HCT116 (cell line): Measurements from ENCODE around the gene KRT15. TPM values are rescaled to one million over a fixed set of nuclear protein-coding genes. Genes with fewer than 3 reads are reported as not detected.

Experiments
- ATAC-seq: fragments of 200-7000 bp; cut with Tn5 transposase; 2 replicates; pipeline ENCODE4 v1.9.1; 2020; ENCODE audit warnings: mild to moderate bottlenecking, moderate library complexity
- BruUV-seq: library from RNA; stranded (reverse); fragments of 400-500 nt; replicated peaks from 2 replicates; lab custom pipeline; 2021; lab: Mats Ljungman, UMichigan
- CTCF ChIA-PET: fragments of 300-600 bp; sonication (Branson Sonifier 250); formaldehyde crosslinking; loops from one replicate; lab custom pipeline; 2021; ENCODE audit warnings: antibody characterized with exemption; lab: Charles Lee
- POLR2A ChIA-PET: fragments of 300-600, 350-600 bp; sonication (Branson Sonifier 250); formaldehyde crosslinking; loops from one replicate; lab custom pipeline; 2021; ENCODE audit warnings: antibody characterized with exemption; lab: Charles Lee
- RAD21 ChIA-PET, 2 experiments: fragments of 300-600 bp; sonication (Branson Sonifier 250); formaldehyde crosslinking; loops; one replicate each; lab custom pipeline; 2023; ENCODE audit warnings: low total read pairs in 2 of 2; ENCODE audit not compliant: uncharacterized antibody in 2 of 2, unreplicated experiment in 2 of 2, low non-redundant PET in 1 of 2; lab: Charles Lee
- DNase-seq: peaks from one replicate; pipeline ENCODE4 v3.0.0-alpha.2; 2010; ENCODE audit warnings: low read depth, low spot score
- H2AFZ ChIP-seq: fragments of 200-600 bp; shearing (Covaris generic), sonication (generic); 2 replicates; pipeline ENCODE4 v1.6.1; 2017; ENCODE audit warnings: low read depth, mixed run types, mixed read lengths, antibody characterized with exemption, low read length; ENCODE audit not compliant: poor library complexity, severe bottlenecking
- H3K27ac ChIP-seq: 2 replicates; pipeline ENCODE4 v1.5.1; 2012; ENCODE audit warnings: low read depth, low read length
- H3K27me3 ChIP-seq: fragments of 200-600 bp; sonication (generic); 2 replicates; pipeline ENCODE4 v1.6.1; 2016; ENCODE audit warnings: mixed run types, low read length, mixed read lengths; ENCODE audit not compliant: insufficient read depth
- H3K36me3 ChIP-seq, 2 experiments: fragments of 200-500 bp in 1 of 2; fragments of 200-600 bp in 1 of 2; sonication (Bioruptor generic) in 1 of 2; sonication (generic) in 1 of 2; 2 replicates each; pipeline versions ENCODE4 v1.5.1 to v1.6.1; 2014 to 2016; ENCODE audit warnings: low read length in 2 of 2, inconsistent platforms in 1 of 2, mixed read lengths in 1 of 2, mixed run types in 1 of 2; ENCODE audit not compliant: insufficient read depth in 2 of 2, control insufficient read depth in 1 of 2
- H3K4me1 ChIP-seq, 2 experiments: fragments of 200-600 bp in 1 of 2; sonication (generic) in 1 of 2; 2 replicates each; pipeline versions ENCODE4 v1.5.1 to v1.6.1; 2012 to 2017; ENCODE audit warnings: low read length in 2 of 2, inconsistent platforms in 1 of 2, mild to moderate bottlenecking in 1 of 2, mixed read lengths in 1 of 2, mixed run types in 1 of 2, moderate library complexity in 1 of 2; ENCODE audit not compliant: insufficient read depth in 2 of 2, control insufficient read depth in 1 of 2
- H3K4me2 ChIP-seq: fragments of 200-600 bp; sonication (generic); 2 replicates; pipeline ENCODE4 v1.6.1; 2017; ENCODE audit warnings: mixed run types, low read length, mixed read lengths
- H3K4me3 ChIP-seq, 2 experiments: fragments of 200-600 bp in 1 of 2; sonication (generic) in 1 of 2; replicated peaks in 1 of 2; 2 replicates each; pipeline ENCODE4 v1.5.1; 2011 to 2016; ENCODE audit warnings: low read length in 2 of 2, control low read depth in 1 of 2, low read depth in 1 of 2, mild to moderate bottlenecking in 1 of 2, mixed read lengths in 1 of 2, mixed run types in 1 of 2
- H3K79me2 ChIP-seq: fragments of 200-600 bp; sonication (generic); 2 replicates; pipeline ENCODE4 v1.6.1; 2017; ENCODE audit warnings: mild to moderate bottlenecking, mixed run types, low read length, moderate library complexity, mixed read lengths; ENCODE audit not compliant: insufficient read depth
- H3K9ac ChIP-seq: fragments of 200-600 bp; sonication (generic); 2 replicates; pipeline ENCODE4 v1.6.1; 2016; ENCODE audit warnings: low read length, mixed read lengths
- H3K9me2 ChIP-seq: fragments of 200-600 bp; sonication (generic), shearing (Covaris generic); 2 replicates; pipeline ENCODE4 v1.6.1; 2017; ENCODE audit warnings: mixed run types, mild to moderate bottlenecking, moderate library complexity; ENCODE audit not compliant: insufficient read depth
- H3K9me3 ChIP-seq, 2 experiments: fragments of 200-500 bp in 1 of 2; fragments of 200-600 bp in 1 of 2; sonication (Bioruptor generic) in 1 of 2; sonication (generic) in 1 of 2; 2 replicates each; pipeline ENCODE4 v1.6.1; 2014 to 2017; ENCODE audit warnings: low read length in 2 of 2, mixed read lengths in 2 of 2, inconsistent platforms in 1 of 2, low read depth in 1 of 2, mild to moderate bottlenecking in 1 of 2, mixed run types in 1 of 2, moderate library complexity in 1 of 2; ENCODE audit not compliant: control insufficient read depth in 1 of 2, insufficient read depth in 1 of 2
- H4K20me1 ChIP-seq: fragments of 200-600 bp; sonication (generic), shearing (Covaris generic); 2 replicates; pipeline ENCODE4 v1.6.1; 2017; ENCODE audit warnings: mixed run types, mild to moderate bottlenecking, moderate library complexity; ENCODE audit not compliant: insufficient read depth
- CEBPB ChIP-seq: IDR thresholded peaks from 2 replicates; pipeline ENCODE4 v1.6.1; 2012; ENCODE audit warnings: low read depth
- EZH2 ChIP-seq: fragments of 200-600 bp; sonication (generic); IDR thresholded peaks from 2 replicates; pipeline ENCODE4 v1.6.1; 2017; ENCODE audit warnings: antibody characterized with exemption, mixed run types
- POLR2AphosphoS5 ChIP-seq: IDR thresholded peaks from 2 replicates; pipeline ENCODE4 v1.6.1; 2011; ENCODE audit warnings: mild to moderate bottlenecking, low read depth, low read length, moderate library complexity
- REST ChIP-seq: IDR thresholded peaks from 2 replicates; pipeline ENCODE4 v1.6.1; 2012; ENCODE audit warnings: low read depth
- SIN3A ChIP-seq: IDR thresholded peaks from 2 replicates; pipeline ENCODE4 v1.6.1; 2012; ENCODE audit warnings: low read depth
- SP1 ChIP-seq: IDR thresholded peaks from 2 replicates; pipeline ENCODE4 v1.6.1; 2012; ENCODE audit warnings: low read depth
- intact Hi-C: fragments of 100-400 bp; cut with micrococcal nuclease; formaldehyde crosslinking; loops from 2 replicates; pipeline ENCODE4 v1.10.0; 2022
- total RNA-seq: library from RNA; stranded (reverse); gene quantifications from one replicate; pipeline ENCODE4 v1.2.1, GENCODE V29; 2021; ENCODE audit not compliant: unreplicated experiment
- TF ChIP-seq, protein P1 (sequence below): IDR thresholded peaks from 2 replicates; pipeline ENCODE4 v1.6.1; 2011; ENCODE audit warnings: mild to moderate bottlenecking, low read length, moderate library complexity; ENCODE audit not compliant: insufficient replicate concordance; ENCODE audit errors: extremely low read depth

Gene KRT15
- total RNA-seq, 1 experiment from 2014 or later, result 37.1 TPM

- ChIA-PET CTCF (interaction anchor here (3.9 kb wide), 1 partner anchor 38 kb away, joined by 10 read pairs; no protein-coding TSS in a partner anchor), POLR2A (interaction anchor here (1.2 to 2.1 kb wide), 3 partner anchors 10 to 17 kb away, joined by 3 to 7 read pairs (median 4); partner anchors contain the start of gene KRT19), RAD21 (interaction anchor here in 1 of 2 experiments (1.1 kb wide), 1 partner anchor 38 kb away, joined by 3 read pairs; no protein-coding TSS in a partner anchor)
- DNase-seq (no peak), ATAC-seq (peak; percentile 75)
- H3K27ac ChIP-seq, result no peak overlapping the region
- H2AFZ ChIP-seq, result no peak overlapping the region
- H3K4me1 ChIP-seq, result peaks cover 13 to 55% of the 10 kb centered on the region in 2 experiments
- no peaks in the 10 kb centered on the region for H3K79me2 ChIP-seq
- no peaks in the 10 kb centered on the region for H3K9me3 ChIP-seq
- intact Hi-C loops, result no loop called here
- no peaks in the 10 kb centered on the region for H3K9me2 ChIP-seq
- H4K20me1 ChIP-seq, result no peaks in the 10 kb centered on the region
- no peak overlapping the region for H3K4me3 ChIP-seq
- peak overlapping the region; percentile 22; the same call in 1 of the 2 replicates for H3K4me2 ChIP-seq
- TF ChIP-seq REST (no peak), SIN3A (no peak), CEBPB (no peak), EZH2 (no peak), POLR2AphosphoS5 (peak; percentile 23; the same call in 1 of the 2 replicates), SP1 (no peak)
- TF ChIP-seq, protein P1, sequence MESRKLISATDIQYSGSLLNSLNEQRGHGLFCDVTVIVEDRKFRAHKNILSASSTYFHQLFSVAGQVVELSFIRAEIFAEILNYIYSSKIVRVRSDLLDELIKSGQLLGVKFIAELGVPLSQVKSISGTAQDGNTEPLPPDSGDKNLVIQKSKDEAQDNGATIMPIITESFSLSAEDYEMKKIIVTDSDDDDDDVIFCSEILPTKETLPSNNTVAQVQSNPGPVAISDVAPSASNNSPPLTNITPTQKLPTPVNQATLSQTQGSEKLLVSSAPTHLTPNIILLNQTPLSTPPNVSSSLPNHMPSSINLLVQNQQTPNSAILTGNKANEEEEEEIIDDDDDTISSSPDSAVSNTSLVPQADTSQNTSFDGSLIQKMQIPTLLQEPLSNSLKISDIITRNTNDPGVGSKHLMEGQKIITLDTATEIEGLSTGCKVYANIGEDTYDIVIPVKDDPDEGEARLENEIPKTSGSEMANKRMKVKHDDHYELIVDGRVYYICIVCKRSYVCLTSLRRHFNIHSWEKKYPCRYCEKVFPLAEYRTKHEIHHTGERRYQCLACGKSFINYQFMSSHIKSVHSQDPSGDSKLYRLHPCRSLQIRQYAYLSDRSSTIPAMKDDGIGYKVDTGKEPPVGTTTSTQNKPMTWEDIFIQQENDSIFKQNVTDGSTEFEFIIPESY, result no peak
- H3K27me3 ChIP-seq, result no peaks in the 10 kb centered on the region
- BruUV-seq, result no TSS peak
- peak overlapping the region; percentile 1; the same call in 1 of the 2 replicates for H3K9ac ChIP-seq
- 0 out of 4 replicates have a peak, but pooled peaks cover 0 to 4% of the 10 kb centered on the region in 2 experiments for H3K36me3 ChIP-seq
Observed at GRCh38 chr17:41511116-41511515, 7.6 kb downstream of the KRT15 start.
